NT2/D1 (cell line): Measurements from ENCODE around the gene NFASC.

Experiments used
- DNase-seq: peaks from one replicate; pipeline ENCODE4 v3.0.0-alpha.2; 2011; ENCODE audit warnings: low read depth, low spot score
- H3K27me3 ChIP-seq: 2 replicates; pipeline ENCODE4 v1.6.0; 2011; ENCODE audit warnings: mild to moderate bottlenecking; ENCODE audit not compliant: insufficient read length, insufficient read depth
- H3K36me3 ChIP-seq: 2 replicates; pipeline ENCODE4 v1.6.1; 2011; ENCODE audit warnings: mild to moderate bottlenecking, low read length, mixed read lengths; ENCODE audit not compliant: insufficient read depth, insufficient read length
- H3K4me1 ChIP-seq: 2 replicates; pipeline ENCODE4 v1.5.1; 2011; ENCODE audit not compliant: insufficient read depth, insufficient read length
- H3K4me3 ChIP-seq: 2 replicates; pipeline ENCODE4 v1.5.1; 2011; ENCODE audit warnings: low read depth; ENCODE audit not compliant: insufficient read length
- H3K9ac ChIP-seq: 2 replicates; pipeline ENCODE4 v1.6.0; 2011; ENCODE audit warnings: low read depth; ENCODE audit not compliant: insufficient read length
- H3K9me3 ChIP-seq: 2 replicates; pipeline ENCODE4 v1.5.1; 2011; ENCODE audit warnings: mild to moderate bottlenecking, low read length; ENCODE audit not compliant: insufficient read depth
- SUZ12 ChIP-seq: IDR thresholded peaks from 2 replicates; pipeline ENCODE4 v1.6.1; 2011; ENCODE audit not compliant: insufficient read length, insufficient read depth; ENCODE audit errors: extremely low read depth
- YY1 ChIP-seq: IDR thresholded peaks from 2 replicates; pipeline ENCODE4 v1.6.1; 2011; ENCODE audit not compliant: insufficient read length, insufficient read depth
- ZNF274 ChIP-seq: IDR thresholded peaks from 2 replicates; pipeline ENCODE4 v1.6.1; 2011; ENCODE audit warnings: mild to moderate bottlenecking, low read depth, low read length

The NFASC gene

GRCh38 chr1:204896787-204897469, 26.3 kb downstream of the NFASC start:
- H3K9ac ChIP-seq = no peak overlapping the region
- H3K4me1 ChIP-seq = peaks cover 3% of the 10 kb centered on the region
- no peak for DNase-seq
- no peaks in the 10 kb centered on the region for H3K27me3 ChIP-seq
- TF ChIP-seq ZNF274 (no peak), SUZ12 (no peak), YY1 (no peak)
- no peaks in the 10 kb centered on the region for H3K36me3 ChIP-seq
- H3K4me3 ChIP-seq = no peak overlapping the region
- 0 out of 2 replicates have a peak, but pooled peaks cover 3% of the 10 kb centered on the region for H3K9me3 ChIP-seq

- Histone ChIP-seq H3K4me1 (peaks cover 3% of the 10 kb centered on the region), H3K36me3 (no peaks in the 10 kb centered on the region), H3K4me3 (no peak overlapping the region), H3K27me3 (no peaks in the 10 kb centered on the region), H3K9ac (no peak overlapping the region), H3K9me3 (no peaks in the 10 kb centered on the region)
- DNase-seq = no peak
- no peak for TF ChIP-seq ZNF274
- TF ChIP-seq YY1 = no peak
- no peak for TF ChIP-seq SUZ12
Measured at GRCh38 chr1:204900721-204901120, 30.1 kb downstream of the NFASC start.

GRCh38 chr1:204902671-204903070, 32.0 kb downstream of the NFASC start:
- DNase-seq = no peak
- H3K4me3 ChIP-seq = no peak overlapping the region
- H3K36me3 ChIP-seq = no peaks in the 10 kb centered on the region
- H3K9me3 ChIP-seq = no peaks in the 10 kb centered on the region
- H3K27me3 ChIP-seq = no peaks in the 10 kb centered on the region
- TF ChIP-seq YY1 = no peak
- no peak for TF ChIP-seq ZNF274
- no peak for TF ChIP-seq SUZ12
- H3K4me1 ChIP-seq = no peaks in the 10 kb centered on the region
- H3K9ac ChIP-seq = no peak overlapping the region

- no peak for TF ChIP-seq YY1
- DNase-seq = no peak
- H3K36me3 ChIP-seq = no peaks in the 10 kb centered on the region
- no peaks in the 10 kb centered on the region for H3K9me3 ChIP-seq
- H3K9ac ChIP-seq = no peak overlapping the region
- H3K4me3 ChIP-seq = no peak overlapping the region
- H3K27me3 ChIP-seq = no peaks in the 10 kb centered on the region
- no peaks in the 10 kb centered on the region for H3K4me1 ChIP-seq
Measured at GRCh38 chr1:204904228-204904810, 33.7 kb downstream of the NFASC start.

GRCh38 chr1:204909109-204909508, 38.4 kb downstream of the NFASC start:
- no peaks in the 10 kb centered on the region for H3K4me1 ChIP-seq
- H3K36me3 ChIP-seq = no peaks in the 10 kb centered on the region
- no peak overlapping the region for H3K4me3 ChIP-seq
- no peak for TF ChIP-seq YY1
- no peaks in the 10 kb centered on the region for H3K27me3 ChIP-seq
- no peak for DNase-seq
- H3K9me3 ChIP-seq = peaks cover 2% of the 10 kb centered on the region; the same call in 1 of the 2 replicates
- no peak overlapping the region for H3K9ac ChIP-seq

GRCh38 chr1:204915861-204916495, 45.3 kb downstream of the NFASC start:
- Histone ChIP-seq H3K36me3 (no peaks in the 10 kb centered on the region), H3K27me3 (no peaks in the 10 kb centered on the region), H3K4me1 (peaks cover 5% of the 10 kb centered on the region), H3K9me3 (peaks cover 15% of the 10 kb centered on the region), H3K4me3 (no peak overlapping the region), H3K9ac (no peak overlapping the region)
- TF ChIP-seq YY1 = no peak
- TF ChIP-seq SUZ12 = no peak
- TF ChIP-seq ZNF274 = no peak
- DNase-seq = no peak

- TF ChIP-seq SUZ12 (no peak), YY1 (no peak), ZNF274 (no peak)
- Histone ChIP-seq H3K27me3 (no peaks in the 10 kb centered on the region), H3K9ac (no peak overlapping the region), H3K4me3 (no peak overlapping the region), H3K4me1 (peaks cover 18% of the 10 kb centered on the region), H3K9me3 (peaks cover 15% of the 10 kb centered on the region), H3K36me3 (no peaks in the 10 kb centered on the region)
- DNase-seq = no peak
Measured at GRCh38 chr1:204917802-204918201, 47.1 kb downstream of the NFASC start.

- Histone ChIP-seq H3K9ac (peak overlapping the region; percentile 12), H3K4me3 (no peak overlapping the region), H3K9me3 (peaks cover 11% of the 10 kb centered on the region), H3K27me3 (no peaks in the 10 kb centered on the region), H3K36me3 (no peaks in the 10 kb centered on the region), H3K4me1 (peaks cover 33% of the 10 kb centered on the region)
- no peak for TF ChIP-seq YY1
- TF ChIP-seq ZNF274 = no peak
- no peak for TF ChIP-seq SUZ12
- peak; percentile 65 for DNase-seq
Measured at GRCh38 chr1:204920511-204920910, 49.8 kb downstream of the NFASC start.
